Neural progenitor cell (in vitro differentiated cells): ENCODE measurements around the gene SLMAP. TPM values are rescaled to one million over a fixed set of nuclear protein-coding genes. Genes with fewer than 3 reads are reported as not detected.

Experiments
- DNase-seq: peaks from one replicate; pipeline ENCODE4 v3.0.0-alpha.2; 2016; ENCODE audit warnings: low spot score
- H2AFZ ChIP-seq: fragments of 200-600 bp; sonication (generic); replicated peaks from 2 replicates; pipeline ENCODE4 v1.6.1; 2016; ENCODE audit warnings: antibody characterized with exemption
- H3F3A ChIP-seq: fragments of 200-600 bp; sonication (generic); 2 replicates; pipeline ENCODE4 v1.6.1; 2016; ENCODE audit warnings: antibody characterized with exemption, low read depth
- H3K27ac ChIP-seq: fragments of 200-600 bp; sonication (generic); 2 replicates; pipeline ENCODE4 v1.5.1; 2016; ENCODE audit warnings: mild to moderate bottlenecking
- H3K27me3 ChIP-seq: fragments of 200-600 bp; sonication (generic); 2 replicates; pipeline ENCODE4 v1.6.1; 2016; ENCODE audit warnings: mild to moderate bottlenecking, moderate library complexity
- H3K36me3 ChIP-seq: fragments of 200-600 bp; sonication (generic); 2 replicates; pipeline ENCODE4 v1.5.1; 2016
- H3K4me1 ChIP-seq: fragments of 200-600 bp; sonication (generic); 2 replicates; pipeline ENCODE4 v1.6.1; 2016; ENCODE audit warnings: mixed run types
- H3K4me2 ChIP-seq: fragments of 200-600 bp; sonication (generic); 2 replicates; pipeline ENCODE4 v1.6.1; 2016
- H3K4me3 ChIP-seq: fragments of 200-600 bp; sonication (generic); 2 replicates; pipeline ENCODE4 v1.5.1; 2016
- H3K79me2 ChIP-seq: fragments of 200-600 bp; sonication (generic); 2 replicates; pipeline ENCODE4 v1.6.1; 2016; ENCODE audit warnings: low read depth
- H3K9ac ChIP-seq: fragments of 200-600 bp; sonication (generic); 2 replicates; pipeline ENCODE4 v1.6.1; 2016
- H3K9me3 ChIP-seq: fragments of 200-600 bp; sonication (generic); 2 replicates; pipeline ENCODE4 v1.5.1; 2016; ENCODE audit warnings: low read depth
- H4K20me1 ChIP-seq: fragments of 200-600 bp; sonication (generic); 2 replicates; pipeline ENCODE4 v1.6.1; 2016; ENCODE audit warnings: low read depth
- H3K27ac Mint-ChIP-seq: 3 replicates; pipeline ENCODE4 v1.8.0; 2021; ENCODE audit warnings: mixed read lengths
- H3K27me3 Mint-ChIP-seq: 2 replicates; pipeline ENCODE4 v1.8.0; 2022; ENCODE audit warnings: low read depth, mild to moderate bottlenecking, inconsistent platforms, moderate library complexity, mixed read lengths; ENCODE audit not compliant: insufficient read depth
- H3K36me3 Mint-ChIP-seq: 3 replicates; pipeline ENCODE4 v1.8.0; 2021; ENCODE audit warnings: mixed read lengths
- H3K4me1 Mint-ChIP-seq: 3 replicates; pipeline ENCODE4 v1.8.0; 2021; ENCODE audit warnings: mixed read lengths
- H3K4me3 Mint-ChIP-seq: 3 replicates; pipeline ENCODE4 v1.8.0; 2021; ENCODE audit warnings: mild to moderate bottlenecking, moderate library complexity, mixed read lengths
- H3K9me3 Mint-ChIP-seq: 3 replicates; pipeline ENCODE4 v1.8.0; 2020; ENCODE audit warnings: mixed read lengths
- CTCF ChIP-seq: fragments of 200-600 bp; sonication (generic); IDR thresholded peaks from 2 replicates; pipeline ENCODE4 v1.5.1; 2017; ENCODE audit warnings: antibody characterized with exemption, mild to moderate bottlenecking
- EZH2 ChIP-seq: fragments of 200-600 bp; sonication (generic); IDR thresholded peaks from 2 replicates; pipeline ENCODE4 v1.6.1; 2017; ENCODE audit warnings: antibody characterized with exemption, mild to moderate bottlenecking, moderate library complexity
- EZH2phosphoT487 ChIP-seq: fragments of 200-600 bp; sonication (generic); IDR thresholded peaks from 2 replicates; pipeline ENCODE4 v1.6.1; 2017; ENCODE audit warnings: antibody characterized with exemption
- total RNA-seq: library from RNA; depleted of rRNA; stranded (reverse); fragments of >200 nt; gene quantifications from 2 replicates; pipeline ENCODE4 v1.2.3, GENCODE V29; 2015; ENCODE audit warnings: low replicate concordance

The SLMAP gene
- total RNA-seq, 1 donor from 2014 or later = 59.4 TPM

- no peak overlapping the region for H3K27ac Mint-ChIP-seq
These were observed 212.4 kb downstream of the SLMAP start for GRCh38 chr3:57968501-57968900.

GRCh38 chr3:57971975-57972374 lies 215.9 kb downstream of the SLMAP start:
- Mint-ChIP-seq H3K27me3 (peaks cover 7% of the 10 kb centered on the region), H3K4me3 (no peak overlapping the region)

More at GRCh38 chr3:57968501-57968900, 212.4 kb downstream of the SLMAP start:
- Histone ChIP-seq H3K79me2 (no peaks in the 10 kb centered on the region), H4K20me1 (no peaks in the 10 kb centered on the region), H3K4me1 (peaks cover 3% of the 10 kb centered on the region), H3K4me2 (no peak overlapping the region), H2AFZ (no peak overlapping the region), H3K27ac (no peak overlapping the region), H3F3A (peaks cover 8% of the 10 kb centered on the region), H3K9me3 (no peaks in the 10 kb centered on the region), H3K9ac (no peak overlapping the region), H3K4me3 (no peak overlapping the region), H3K36me3 (no peaks in the 10 kb centered on the region), H3K27me3 (no peaks in the 10 kb centered on the region)
- H3K4me1 Mint-ChIP-seq = peaks cover 18% of the 10 kb centered on the region
- DNase-seq = no peak
- H3K36me3 Mint-ChIP-seq = no peaks in the 10 kb centered on the region
- no peak overlapping the region for H3K4me3 Mint-ChIP-seq
- TF ChIP-seq EZH2phosphoT487 = no peak
- TF ChIP-seq CTCF = no peak
- TF ChIP-seq EZH2 = no peak
- H3K27me3 Mint-ChIP-seq = peaks cover 8% of the 10 kb centered on the region
- no peaks in the 10 kb centered on the region for H3K9me3 Mint-ChIP-seq

GRCh38 chr3:57972531-57973111 lies 216.5 kb downstream of the SLMAP start:
- H3K9me3 ChIP-seq = no peaks in the 10 kb centered on the region
- H3K27ac ChIP-seq = no peak overlapping the region
- peaks cover 8% of the 10 kb centered on the region for H3F3A ChIP-seq
- no peaks in the 10 kb centered on the region for H3K79me2 ChIP-seq
- Mint-ChIP-seq H3K36me3 (no peaks in the 10 kb centered on the region), H3K27ac (peak overlapping the region; percentile 60), H3K27me3 (peaks cover 7% of the 10 kb centered on the region), H3K4me3 (no peak overlapping the region), H3K9me3 (no peaks in the 10 kb centered on the region), H3K4me1 (peaks cover 18% of the 10 kb centered on the region)
- peaks cover 3% of the 10 kb centered on the region for H3K4me1 ChIP-seq
- no peaks in the 10 kb centered on the region for H3K36me3 ChIP-seq
- no peak for TF ChIP-seq EZH2
- TF ChIP-seq CTCF = no peak
- no peak for TF ChIP-seq EZH2phosphoT487
- no peak overlapping the region for H3K9ac ChIP-seq
- DNase-seq = no peak
- no peak overlapping the region for H3K4me3 ChIP-seq
- peak overlapping the region; percentile 89 for H2AFZ ChIP-seq
- H3K4me2 ChIP-seq = no peak overlapping the region
- H3K27me3 ChIP-seq = no peaks in the 10 kb centered on the region
- H4K20me1 ChIP-seq = no peaks in the 10 kb centered on the region

More at GRCh38 chr3:57971975-57972374, 215.9 kb downstream of the SLMAP start:
- no peak overlapping the region for H3K4me2 ChIP-seq
- no peaks in the 10 kb centered on the region for H3K36me3 ChIP-seq
- H3F3A ChIP-seq = peaks cover 8% of the 10 kb centered on the region
- no peak overlapping the region for H3K27ac ChIP-seq
- Mint-ChIP-seq H3K27ac (peak overlapping the region; percentile 98), H3K36me3 (no peaks in the 10 kb centered on the region), H3K9me3 (no peaks in the 10 kb centered on the region), H3K4me1 (peaks cover 18% of the 10 kb centered on the region)
- H3K9me3 ChIP-seq = no peaks in the 10 kb centered on the region
- no peak for DNase-seq
- peaks cover 3% of the 10 kb centered on the region for H3K4me1 ChIP-seq
- no peak overlapping the region for H3K4me3 ChIP-seq
- no peak overlapping the region for H3K9ac ChIP-seq
- peak overlapping the region; percentile 89 for H2AFZ ChIP-seq
- TF ChIP-seq EZH2phosphoT487 (no peak), CTCF (no peak), EZH2 (no peak)
- H4K20me1 ChIP-seq = no peaks in the 10 kb centered on the region
- no peaks in the 10 kb centered on the region for H3K79me2 ChIP-seq
- no peaks in the 10 kb centered on the region for H3K27me3 ChIP-seq
